Esophagus (tissue), 2 donors: ENCODE data around the gene XPNPEP3. TPM values are rescaled to one million over a fixed set of nuclear protein-coding genes. Genes with fewer than 3 reads are reported as not detected.

Experiments
- H3K27ac ChIP-seq, 2 donors: one replicate each; pipeline ENCODE4 v1.5.1; 2013; ENCODE audit warnings: low read depth in 2 of 2, mild to moderate bottlenecking in 2 of 2, inconsistent platforms in 1 of 2, low read length in 1 of 2, moderate library complexity in 1 of 2
- H3K27me3 ChIP-seq, 2 donors: one replicate each; pipeline ENCODE4 v1.6.1; 2013; ENCODE audit warnings: low read length in 2 of 2, control low read depth in 1 of 2, mild to moderate bottlenecking in 1 of 2; ENCODE audit not compliant: insufficient read depth in 2 of 2, control insufficient read depth in 1 of 2
- H3K36me3 ChIP-seq, 2 donors: one replicate each; pipeline ENCODE4 v1.6.1; 2013; ENCODE audit warnings: low read length in 1 of 2; ENCODE audit not compliant: control insufficient read depth in 2 of 2, insufficient read depth in 2 of 2
- H3K4me1 ChIP-seq, 2 donors: one replicate each; pipeline ENCODE4 v1.6.1; 2013; ENCODE audit warnings: low read length in 1 of 2; ENCODE audit not compliant: control insufficient read depth in 2 of 2, insufficient read depth in 2 of 2
- H3K4me3 ChIP-seq, 2 donors: one replicate each; pipeline ENCODE4 v1.5.1; 2013; ENCODE audit warnings: low read length in 2 of 2, mild to moderate bottlenecking in 2 of 2, low read depth in 1 of 2, moderate library complexity in 1 of 2
- H3K9me3 ChIP-seq, 2 donors: one replicate each; pipeline ENCODE4 v1.6.1; 2013; ENCODE audit warnings: mild to moderate bottlenecking in 2 of 2, low read depth in 1 of 2, low read length in 1 of 2, moderate library complexity in 1 of 2; ENCODE audit not compliant: control insufficient read depth in 2 of 2, insufficient read depth in 1 of 2
- WGBS, 2 donors: extraction: QIAGEN DNeasy Blood & Tissue Kit; methylation state at CpG; one replicate each; pipeline ENCODE4 v1.1.7; 2013; 5-methylcytosine and 5-hydroxymethylcytosine counted together
- polyA plus RNA-seq, 2 donors: library from polyadenylated mRNA; stranded (reverse); fragments of 200-250 nt; gene quantifications; one replicate each; pipeline ENCODE4 v1.2.3, GENCODE V29; 2013
- donor health status: healthy with polysubstance abuse.
- donor health status: Bipolar disorder and iron deficiency.

XPNPEP3 gene
- polyA plus RNA-seq, 2 donors, result 2.6 to 9.3 TPM

GRCh38 chr22:40973144-40973543 is 116.2 kb downstream of the XPNPEP3 start:
- peaks cover 5 to 9% of the 10 kb centered on the region in 2 donors for H3K36me3 ChIP-seq
- no peaks in the 10 kb centered on the region for H3K4me1 ChIP-seq
- no peak overlapping the region for H3K27ac ChIP-seq
- 96 to 97% methylated on average over 13 of the region's 13 CpGs for WGBS, 2 donors
- no peaks in the 10 kb centered on the region for H3K9me3 ChIP-seq
- H3K4me3 ChIP-seq, result no peak overlapping the region
- H3K27me3 ChIP-seq, result no peaks in the 10 kb centered on the region

- WGBS, 2 donors, result 62% methylated on average over 1 of the region's 1 CpG
- H3K27ac ChIP-seq, result no peak overlapping the region
These were observed 118.4 kb downstream of the XPNPEP3 start for GRCh38 chr22:40975366-40975765.

GRCh38 chr22:40976866-40977700 is 120.1 kb downstream of the XPNPEP3 start:
- no peak overlapping the region for H3K27ac ChIP-seq
- 89 to 92% methylated on average over 18 of the region's 18 CpGs for WGBS, 2 donors
- H3K4me1 ChIP-seq, result no peaks in the 10 kb centered on the region
- peaks cover 2 to 5% of the 10 kb centered on the region in 2 donors for H3K36me3 ChIP-seq
- no peaks in the 10 kb centered on the region for H3K9me3 ChIP-seq
- no peaks in the 10 kb centered on the region for H3K27me3 ChIP-seq
- no peak overlapping the region for H3K4me3 ChIP-seq

More at GRCh38 chr22:40975366-40975765, 118.4 kb downstream of the XPNPEP3 start:
- no peaks in the 10 kb centered on the region for H3K9me3 ChIP-seq
- no peaks in the 10 kb centered on the region for H3K4me1 ChIP-seq
- H3K27me3 ChIP-seq, result no peaks in the 10 kb centered on the region
- H3K4me3 ChIP-seq, result no peak overlapping the region
- peaks cover 4 to 5% of the 10 kb centered on the region in 2 donors for H3K36me3 ChIP-seq

GRCh38 chr22:40979198-40979597 is 122.2 kb downstream of the XPNPEP3 start:
- Histone ChIP-seq H3K4me3 (no peak overlapping the region), H3K27ac (no peak overlapping the region), H3K4me1 (no peaks in the 10 kb centered on the region), H3K36me3 (no peaks in the 10 kb centered on the region), H3K27me3 (no peaks in the 10 kb centered on the region), H3K9me3 (no peaks in the 10 kb centered on the region)
- 95 to 97% methylated on average over 7 of the region's 7 CpGs for WGBS, 2 donors

- Histone ChIP-seq H3K27ac (no peak overlapping the region), H3K9me3 (peaks cover 0 to 3% of the 10 kb centered on the region in 2 donors), H3K27me3 (no peaks in the 10 kb centered on the region), H3K36me3 (no peaks in the 10 kb centered on the region), H3K4me3 (no peak overlapping the region), H3K4me1 (no peaks in the 10 kb centered on the region)
- WGBS, 2 donors, result 86 to 88% methylated on average over 8 of the region's 8 CpGs
These were observed 122.9 kb downstream of the XPNPEP3 start for GRCh38 chr22:40979871-40980270.

Other genes with a start within 250 kb of the XPNPEP3 start
- gene MRTFA, start 220.4 kb upstream of the XPNPEP3 start, polyA plus RNA-seq, result 10 to 100 TPM; 10.7 to 16.5 TPM
- gene MCHR1, start 177.7 kb upstream of the XPNPEP3 start, polyA plus RNA-seq, result under 1 TPM; 0.01 to 0.06 TPM
- 10 to 100 TPM in 1 of 2 donors, 1 to 10 TPM in 1; 7.4 to 11.2 TPM for gene SLC25A17, start 37.8 kb upstream of the XPNPEP3 start, polyA plus RNA-seq
- 10 to 100 TPM; 29.3 to 96.9 TPM for gene ST13, start 509 bp upstream of the XPNPEP3 start, polyA plus RNA-seq
- gene DNAJB7, start 5.0 kb downstream of the XPNPEP3 start, polyA plus RNA-seq, result not detected
- 10 to 100 TPM; 67.5 to 75.2 TPM for gene RBX1, start 94.2 kb downstream of the XPNPEP3 start, polyA plus RNA-seq
- gene EP300, start 235.4 kb downstream of the XPNPEP3 start, polyA plus RNA-seq, result 10 to 100 TPM; 11.6 to 13.7 TPM